SH-SY5Y (cell line): Measurements from ENCODE around the gene FHL1.

Experiments used
- GATA2 ChIP-seq: IDR thresholded peaks from 2 replicates; pipeline ENCODE4 v1.6.1; 2011; ENCODE audit warnings: mild to moderate bottlenecking, low read depth, low read length
- GATA3 ChIP-seq: IDR thresholded peaks from 2 replicates; pipeline ENCODE4 v1.6.1; 2011; ENCODE audit warnings: low read depth, mild to moderate bottlenecking, low read length, moderate library complexity

FHL1 gene

DNA sequence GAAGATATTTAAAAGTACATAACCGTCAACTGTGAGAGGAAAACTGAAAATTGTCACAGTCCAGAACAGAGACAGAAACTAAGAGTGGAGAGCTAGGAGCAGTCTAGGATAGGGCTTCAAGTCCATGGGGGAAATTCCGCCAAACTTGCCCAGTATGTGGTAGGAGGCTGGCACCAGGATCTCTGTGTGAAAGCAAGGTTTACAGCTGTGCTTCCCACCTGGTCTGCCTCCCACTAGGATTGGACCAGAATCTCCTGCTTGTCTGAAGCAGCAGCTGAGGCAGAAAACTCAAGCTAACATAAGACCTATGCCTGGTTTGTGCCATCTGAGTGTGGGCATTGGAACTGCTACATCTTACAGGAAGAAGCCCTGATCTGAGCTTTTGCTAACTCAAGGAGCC is 18.6 kb upstream of the FHL1 start:
- TF ChIP-seq GATA3 (no peak), GATA2 (no peak)

DNA sequence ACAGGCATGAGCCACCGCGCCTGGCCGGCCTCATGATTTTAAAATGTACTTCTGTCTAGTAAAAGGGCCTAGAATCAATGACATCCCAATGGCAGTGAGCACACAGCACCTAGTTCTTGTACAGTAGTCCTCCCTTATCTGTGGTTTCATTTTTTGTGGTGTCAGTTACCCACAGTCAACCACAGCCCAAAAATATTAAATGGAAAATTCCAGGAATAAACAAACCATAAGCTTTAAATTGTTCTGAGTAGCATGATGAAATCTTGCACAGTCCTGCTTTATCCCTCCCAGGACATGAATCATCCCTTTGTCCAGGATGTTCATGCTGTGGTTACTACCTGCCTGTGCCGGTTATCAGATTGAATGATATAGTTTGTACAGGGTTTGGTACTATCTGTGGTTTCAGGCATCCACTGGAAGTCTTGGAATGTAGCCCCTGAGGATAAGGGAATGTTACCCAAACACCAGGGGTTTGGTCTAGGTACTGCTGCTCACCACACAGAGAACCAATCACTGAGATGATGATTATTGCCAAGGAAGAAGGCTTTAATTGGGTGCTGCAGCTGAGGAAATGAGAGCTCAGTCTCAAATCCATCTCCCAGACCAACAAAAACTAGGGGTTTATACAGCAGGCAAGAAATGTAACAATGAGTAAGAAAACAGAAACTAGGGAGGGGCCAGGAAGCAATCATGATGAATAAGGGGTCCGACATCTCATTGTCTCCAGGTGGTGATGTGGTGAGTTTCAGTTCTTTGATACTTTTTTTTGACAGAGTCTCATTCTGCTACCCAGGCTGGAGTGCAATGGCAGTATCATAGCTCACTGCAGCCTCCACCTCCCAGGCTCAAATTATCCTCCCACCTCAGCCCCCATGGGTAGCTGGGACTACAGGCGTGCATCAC is 16.2 kb upstream of the FHL1 start:
- no peak for TF ChIP-seq GATA3

DNA sequence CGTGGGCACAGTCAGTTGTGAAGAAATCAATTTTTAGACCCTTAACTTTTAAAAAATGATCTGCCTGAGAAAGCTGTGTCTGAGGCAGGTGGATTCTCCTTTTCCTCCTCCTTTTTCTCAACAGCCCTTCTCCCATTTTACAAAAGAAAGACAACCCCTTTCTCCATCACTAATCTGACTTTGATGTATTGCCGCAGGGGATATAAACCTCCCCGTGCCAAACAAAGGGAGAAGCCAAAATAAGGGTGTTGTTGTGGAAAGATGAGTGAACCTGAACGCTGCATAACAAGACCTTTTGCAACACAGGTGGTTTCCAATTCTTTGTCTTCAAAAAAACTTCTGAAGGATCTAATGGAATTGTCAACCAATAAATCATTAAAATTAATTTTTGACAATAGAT is 8.4 kb upstream of the FHL1 start:
- TF ChIP-seq GATA3, result no peak
- no peak for TF ChIP-seq GATA2

DNA sequence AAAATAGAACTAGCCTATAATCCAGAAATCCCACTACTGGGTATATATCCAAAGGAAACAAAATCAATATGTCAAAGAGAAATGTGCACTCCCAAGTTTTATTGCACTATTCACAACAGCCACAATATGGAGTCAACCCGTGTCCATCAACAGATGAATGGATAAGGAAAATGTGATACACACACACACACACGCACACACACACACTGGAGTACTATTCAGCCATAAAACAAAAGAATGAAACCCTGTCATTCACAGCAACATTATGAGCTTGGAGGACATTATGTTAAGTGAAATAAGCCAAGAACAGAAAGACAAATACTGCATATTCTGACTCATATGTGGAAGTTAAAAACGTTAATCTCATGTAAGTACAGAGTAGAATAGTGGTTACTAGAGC is 5.8 kb upstream of the FHL1 start:
- TF ChIP-seq GATA3 (no peak), GATA2 (no peak)

DNA sequence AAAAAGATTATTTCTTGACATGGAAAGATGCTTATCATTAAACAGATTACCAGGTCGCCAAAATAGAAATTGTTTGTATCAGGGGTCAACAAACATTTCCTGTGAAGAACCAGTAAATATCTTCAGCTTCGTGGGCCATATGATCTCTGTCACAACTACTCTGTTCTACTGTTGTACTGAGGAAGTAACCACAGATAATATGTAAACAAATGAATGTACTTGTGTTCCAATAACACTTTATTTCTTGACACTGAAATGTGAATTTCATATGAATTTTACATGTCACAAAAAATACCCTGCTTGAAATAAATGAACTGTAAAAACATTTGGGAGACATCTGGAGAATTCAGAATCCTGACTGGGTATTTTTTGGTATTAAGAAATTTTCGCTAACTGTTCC is 4.7 kb upstream of the FHL1 start:
- TF ChIP-seq GATA3 (no peak), GATA2 (no peak)

DNA sequence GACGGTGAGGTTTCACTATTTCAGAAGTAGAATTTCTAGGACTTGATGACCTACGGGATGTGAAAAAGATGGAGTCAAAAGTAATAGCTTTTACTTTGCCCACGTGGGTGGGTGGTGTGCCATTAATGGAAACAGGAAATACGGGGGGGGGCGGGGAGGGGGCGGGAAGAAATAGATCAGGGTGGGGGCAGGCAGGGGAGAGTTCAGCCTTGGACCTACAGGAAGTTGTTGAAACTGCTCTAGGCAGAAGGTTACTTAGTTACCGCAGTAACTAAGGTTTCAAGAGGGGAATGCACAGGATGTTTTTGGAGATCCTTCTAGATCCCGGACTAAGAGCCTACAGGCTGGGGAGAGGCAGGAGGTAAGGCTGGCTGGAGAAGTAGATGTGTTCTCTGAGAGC is 3.6 kb upstream of the FHL1 start:
- TF ChIP-seq GATA3 (no peak), GATA2 (no peak)

DNA sequence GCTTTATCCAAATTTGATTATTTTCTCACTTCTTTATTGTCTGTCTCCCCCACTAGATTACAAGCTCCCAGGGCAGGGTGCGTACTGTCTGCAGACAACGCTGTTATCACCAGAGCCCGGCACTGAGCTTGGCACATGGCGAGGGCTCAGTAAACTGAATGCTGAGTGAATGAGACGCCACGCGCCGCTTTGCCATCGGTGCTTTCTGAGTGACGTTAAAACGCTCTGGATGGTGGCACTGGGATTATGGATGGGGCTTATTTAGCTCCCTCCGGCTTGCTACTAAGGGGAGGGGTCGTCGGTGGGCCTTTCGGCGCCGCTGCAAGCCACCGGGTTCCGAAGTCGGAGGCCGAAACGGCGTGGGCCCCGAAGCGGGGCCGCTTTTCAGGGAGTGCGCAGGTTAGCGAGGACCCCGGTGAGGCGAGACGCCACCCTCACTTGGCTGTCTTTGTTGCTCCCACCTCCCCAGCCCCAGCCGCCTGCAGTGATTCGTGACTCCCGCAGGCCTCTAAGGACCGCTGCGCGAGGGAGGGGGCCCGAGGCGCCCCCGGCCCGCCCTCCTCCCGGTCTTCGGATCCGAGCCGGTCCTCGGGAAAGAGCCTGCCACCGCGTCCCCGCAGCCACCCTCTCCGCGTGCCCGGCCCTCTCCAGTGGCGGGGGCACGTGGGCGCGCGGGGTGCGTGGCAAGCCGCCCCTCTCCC is 569 bp upstream of the FHL1 start:
- TF ChIP-seq GATA3, result no peak
- no peak for TF ChIP-seq GATA2

DNA sequence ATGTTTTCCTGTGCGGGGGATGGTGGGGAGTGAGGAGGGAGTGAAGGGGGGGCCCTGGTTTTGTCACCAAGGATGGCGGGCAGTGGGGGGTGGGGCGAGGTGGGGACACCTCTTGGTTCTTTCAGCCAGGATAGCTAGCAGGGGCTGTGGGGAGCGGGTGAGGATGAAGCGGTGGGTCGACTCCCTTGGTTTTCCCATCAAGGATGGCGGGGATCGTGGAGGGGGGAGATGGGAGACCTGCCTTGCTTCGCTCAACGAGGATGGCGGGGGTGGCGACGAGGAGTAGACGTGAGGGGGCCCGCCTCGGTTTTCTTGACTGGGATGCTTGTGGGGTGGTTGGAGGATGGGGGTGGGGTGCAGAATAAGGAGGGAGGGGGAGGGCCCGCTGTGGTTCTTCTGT is 643 bp downstream of the FHL1 start:
- TF ChIP-seq GATA2 (no peak), GATA3 (no peak)

DNA sequence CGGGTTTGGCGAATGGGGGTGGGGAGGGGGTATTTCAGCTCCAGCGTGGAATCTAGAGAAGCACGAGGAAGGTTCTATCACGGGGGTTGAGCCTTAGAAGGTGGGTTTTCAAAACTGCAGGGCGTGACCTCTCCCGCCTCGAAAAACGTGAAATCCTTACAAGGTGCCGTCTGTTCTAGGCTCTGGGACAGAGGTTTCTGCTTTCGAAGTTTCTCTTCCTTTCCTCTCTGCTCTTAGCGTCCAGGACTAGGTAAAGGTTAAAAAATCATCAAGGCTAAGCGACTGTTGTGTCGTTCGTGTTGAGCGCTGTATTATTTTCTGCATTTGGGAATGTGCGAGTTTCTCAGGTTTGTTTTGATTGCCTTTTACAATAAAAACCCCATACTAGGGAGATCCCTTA is 1.1 kb downstream of the FHL1 start:
- TF ChIP-seq GATA3, result no peak
- TF ChIP-seq GATA2, result no peak

DNA sequence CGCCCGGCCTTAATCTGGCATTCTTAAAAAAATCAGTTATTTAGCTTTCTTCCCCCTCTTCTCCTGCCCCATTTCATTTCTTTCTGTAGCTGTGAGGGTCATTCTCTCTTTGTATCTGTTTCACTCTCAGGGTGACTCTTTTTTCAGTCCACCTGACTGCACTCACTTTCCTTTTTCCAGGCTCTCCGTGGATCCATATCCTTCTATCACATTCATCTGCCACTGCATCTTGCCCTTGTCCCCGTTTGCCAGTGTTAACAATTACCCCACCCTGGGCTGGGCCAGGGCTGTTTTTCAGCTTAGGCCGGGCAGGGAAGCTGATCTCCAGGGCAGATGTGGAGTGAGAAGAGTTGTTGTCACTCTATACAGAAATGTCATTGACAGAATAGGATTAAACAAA is 7.7 kb downstream of the FHL1 start:
- TF ChIP-seq GATA3 (no peak), GATA2 (no peak)

DNA sequence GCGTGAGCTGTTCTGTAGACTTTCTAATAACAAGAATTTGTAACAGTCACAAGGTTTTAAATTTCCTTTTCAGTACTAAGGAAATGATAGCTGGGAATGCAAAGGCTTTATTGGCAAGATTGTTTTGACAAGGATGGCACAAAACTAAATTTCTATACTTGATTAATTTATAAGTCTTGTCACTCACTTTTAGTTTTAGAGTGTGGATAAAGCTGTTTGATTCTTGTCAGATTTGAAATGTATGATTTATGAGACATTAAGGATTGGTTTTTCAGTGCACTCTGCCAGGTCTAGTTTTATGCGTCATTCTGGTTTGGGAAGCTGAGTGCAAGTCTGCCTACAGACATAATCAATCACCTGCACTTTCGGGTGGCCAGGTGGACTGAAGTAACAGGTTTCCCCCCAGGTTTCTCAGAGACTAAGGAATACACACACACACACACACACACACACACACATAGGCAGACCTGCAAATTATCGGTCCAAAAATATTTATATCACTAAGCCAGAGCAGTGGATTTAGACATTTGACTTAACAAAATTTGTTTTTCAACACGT is 9.3 kb downstream of the FHL1 start:
- no peak for TF ChIP-seq GATA2
- TF ChIP-seq GATA3, result no peak

DNA sequence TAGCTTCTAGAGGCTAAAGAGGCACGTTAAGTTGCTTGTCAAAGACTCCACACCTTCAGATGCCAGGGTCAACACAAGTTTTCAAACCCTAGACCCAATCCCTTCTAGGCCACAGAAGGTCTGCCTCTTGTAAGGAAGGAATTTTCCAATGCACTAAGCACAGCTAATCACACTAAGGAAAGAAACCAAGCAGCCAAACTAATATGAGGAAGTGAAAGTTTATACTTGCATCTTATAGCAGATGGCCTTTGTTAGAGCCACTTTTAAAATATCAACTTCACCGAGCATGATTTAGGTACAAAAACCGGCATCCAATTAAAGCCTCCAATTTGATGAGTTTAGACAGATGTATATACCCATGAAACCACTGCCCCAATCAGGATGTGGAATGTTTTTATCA is 9.9 kb downstream of the FHL1 start:
- TF ChIP-seq GATA2 (no peak), GATA3 (no peak)

DNA sequence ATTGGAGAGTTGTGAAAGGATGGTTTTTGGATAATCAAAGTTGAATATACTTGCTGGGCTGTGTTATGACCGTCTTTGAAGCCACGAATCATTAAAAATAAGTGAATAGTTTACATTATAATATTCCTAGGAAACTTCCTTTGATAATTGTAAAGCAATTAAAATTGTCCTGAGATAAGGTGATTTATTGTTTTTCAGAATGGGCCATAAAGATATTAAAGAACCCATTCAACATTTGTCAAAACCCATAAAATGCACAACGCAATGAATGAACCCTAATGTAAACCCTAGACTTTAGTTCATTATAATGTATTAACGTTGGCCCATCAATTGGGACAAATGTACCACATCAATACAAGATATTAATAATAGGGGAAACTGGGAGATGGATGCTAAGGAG is 11.4 kb downstream of the FHL1 start:
- TF ChIP-seq GATA2, result no peak
- no peak for TF ChIP-seq GATA3

DNA sequence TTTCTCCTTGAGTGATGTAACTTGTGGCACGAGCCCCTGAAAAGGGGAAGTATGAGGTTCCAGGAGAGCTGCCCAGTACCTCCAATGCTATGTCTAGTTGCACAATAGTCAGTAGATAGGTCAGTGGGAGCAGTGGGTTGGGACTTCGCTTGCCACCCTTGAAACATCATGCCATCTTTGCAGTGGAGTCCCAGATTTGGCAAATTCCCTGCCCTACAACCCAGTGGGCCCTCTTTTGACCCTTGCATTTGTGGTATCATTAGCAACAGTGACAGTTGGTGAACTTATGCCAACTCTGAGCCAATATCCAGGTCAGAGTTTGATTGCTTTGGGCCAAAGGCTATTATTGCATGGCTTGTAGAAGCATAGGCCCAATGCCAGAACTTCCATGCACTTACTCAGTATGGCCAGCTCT is 12.3 kb downstream of the FHL1 start:
- TF ChIP-seq GATA2 (no peak), GATA3 (no peak)

DNA sequence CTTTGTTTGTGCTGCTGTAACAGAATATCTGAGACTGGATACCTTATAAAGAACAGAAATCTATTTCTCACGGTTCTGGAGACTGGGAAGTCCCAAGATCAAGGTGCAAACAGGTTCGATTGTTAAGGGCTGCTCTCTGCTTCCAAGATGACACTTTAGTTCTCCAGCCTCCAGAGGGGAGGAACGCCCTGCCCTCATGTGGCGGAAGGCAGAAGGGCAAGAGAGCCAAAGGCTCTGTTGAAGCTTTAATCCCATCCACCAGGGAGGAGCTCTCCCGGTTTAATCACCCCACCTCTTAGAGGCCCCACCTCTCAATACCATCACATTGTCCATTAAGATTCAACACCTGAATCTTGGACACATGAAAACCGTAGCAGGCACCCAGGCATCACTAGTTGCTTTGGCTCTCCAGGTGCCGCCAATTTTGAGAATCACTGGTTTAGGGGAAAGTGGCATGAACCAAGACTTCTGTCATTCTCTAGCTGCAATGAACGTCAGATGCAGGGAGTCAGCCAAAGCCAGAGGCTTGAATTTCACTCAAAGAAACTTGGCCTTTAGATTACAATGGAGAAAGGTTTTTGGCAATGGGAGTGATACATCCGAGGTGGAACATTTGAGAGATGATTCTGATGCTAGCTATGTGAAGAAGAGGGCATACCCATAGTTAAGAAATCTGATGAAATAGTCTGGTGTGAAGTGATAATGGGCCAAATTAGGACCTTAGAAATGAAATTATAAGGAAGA is 15.7 kb downstream of the FHL1 start:
- TF ChIP-seq GATA2, result no peak
- no peak for TF ChIP-seq GATA3
